GM18526 (cell line): Measurements from ENCODE around the gene HMBS.

Experiments used
- POLR2A ChIP-seq: IDR thresholded peaks from 3 replicates; pipeline ENCODE4 v1.6.1; 2011; ENCODE audit not compliant: insufficient read length; ENCODE audit errors: extremely low read depth

Gene HMBS

GRCh38 chr11:119108857-119109221 is 24.2 kb downstream of the HMBS start:
- TF ChIP-seq POLR2A = no peak

DNA sequence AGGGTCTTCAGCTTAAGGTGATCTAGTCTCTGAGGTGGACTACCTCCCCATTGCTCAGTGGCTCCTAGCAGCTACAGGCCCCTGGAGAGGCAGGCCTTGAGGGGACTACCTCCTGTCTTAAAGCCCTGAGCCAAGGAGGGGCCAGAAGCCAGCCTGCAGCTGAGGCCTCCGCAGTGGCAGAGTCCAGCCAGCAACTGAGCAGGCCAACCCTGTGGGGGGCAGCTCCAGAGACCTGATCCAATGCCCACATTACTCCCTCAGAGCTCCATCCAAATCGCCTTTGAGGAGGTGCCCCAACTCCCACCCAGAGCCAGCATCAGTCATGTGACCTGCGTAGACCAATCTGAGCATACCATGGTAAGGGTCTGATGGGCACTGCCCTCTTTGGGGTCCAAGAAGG is 25.2 kb downstream of the HMBS start:
- TF ChIP-seq POLR2A = no peak

DNA sequence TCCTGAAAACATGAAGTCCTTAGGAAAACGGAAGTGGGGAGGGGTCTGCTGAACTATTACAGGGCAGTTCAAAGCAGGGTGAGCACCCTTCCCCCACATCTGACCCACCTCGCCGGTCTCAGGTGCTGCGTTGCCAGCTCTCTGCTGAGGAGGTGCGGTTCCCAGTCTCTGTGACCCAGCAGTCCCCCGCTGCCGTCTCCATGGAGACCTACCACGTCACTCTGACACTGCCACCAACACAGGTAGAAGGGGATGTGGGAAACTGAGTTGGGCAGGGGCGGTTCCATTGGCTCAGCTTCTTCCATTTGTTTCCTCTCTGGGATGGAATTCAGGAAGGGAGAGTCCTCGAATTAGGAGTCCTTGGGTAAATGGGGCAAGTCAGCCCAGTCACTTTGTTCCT is 25.8 kb downstream of the HMBS start:
- no peak for TF ChIP-seq POLR2A

DNA sequence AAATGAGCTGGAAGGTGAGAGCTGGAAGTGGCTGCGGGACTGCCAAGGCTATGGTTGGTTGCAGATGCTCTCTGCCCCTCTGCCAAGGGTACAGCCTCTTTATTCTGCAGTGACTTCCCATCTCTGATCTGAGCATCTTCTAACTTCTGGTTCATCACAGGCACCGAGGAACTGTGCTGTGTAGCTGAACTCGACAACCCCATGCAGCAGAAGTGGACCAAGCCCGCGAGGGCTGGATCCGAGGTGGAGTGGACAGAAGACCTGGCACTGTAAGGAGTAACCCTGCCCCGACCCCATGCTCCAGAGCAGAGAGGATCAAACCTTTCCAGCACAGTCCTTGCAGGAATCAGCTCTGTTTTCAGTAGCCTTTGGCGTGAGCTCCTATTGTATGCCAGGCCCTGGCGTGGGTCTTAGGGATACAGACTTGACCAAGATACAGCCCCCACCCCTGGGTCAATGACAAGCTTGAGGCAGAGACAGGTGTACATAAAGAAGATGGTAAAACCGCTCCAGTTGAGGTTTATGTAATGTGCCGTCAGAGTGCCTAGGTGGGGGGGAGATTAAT is 26.8 kb downstream of the HMBS start:
- TF ChIP-seq POLR2A = no peak

DNA sequence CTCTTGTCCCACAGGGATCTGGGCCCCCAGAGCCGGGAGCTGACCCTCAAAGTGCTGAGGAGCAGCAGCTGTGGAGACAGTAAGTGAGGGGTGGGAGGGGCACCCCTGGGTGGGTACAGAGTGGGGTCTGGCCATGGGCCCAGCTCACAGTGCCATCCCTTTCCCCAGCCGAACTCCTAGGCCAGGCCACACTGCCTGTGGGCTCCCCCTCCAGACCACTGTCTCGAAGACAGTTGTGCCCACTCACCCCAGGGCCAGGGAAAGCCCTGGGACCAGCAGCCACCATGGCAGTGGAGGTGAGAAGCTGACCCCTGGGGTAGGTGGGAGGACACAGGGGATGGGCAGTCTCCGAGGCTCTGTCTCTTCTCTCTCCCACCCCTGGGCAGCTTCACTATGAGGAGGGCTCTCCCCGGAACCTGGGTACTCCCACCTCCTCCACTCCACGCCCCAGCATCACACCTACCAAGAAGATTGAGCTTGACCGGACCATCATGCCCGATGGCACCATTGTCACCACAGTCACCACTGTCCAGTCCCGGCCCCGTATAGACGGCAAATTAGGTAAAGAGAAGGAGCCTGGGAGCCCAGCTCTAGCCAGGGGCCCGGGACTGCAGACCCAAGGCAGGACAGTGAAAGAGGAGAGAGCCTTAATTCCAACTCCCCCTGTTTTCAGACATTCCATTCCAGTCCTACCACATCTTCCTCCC is 27.8 kb downstream of the HMBS start:
- no peak for TF ChIP-seq POLR2A

DNA sequence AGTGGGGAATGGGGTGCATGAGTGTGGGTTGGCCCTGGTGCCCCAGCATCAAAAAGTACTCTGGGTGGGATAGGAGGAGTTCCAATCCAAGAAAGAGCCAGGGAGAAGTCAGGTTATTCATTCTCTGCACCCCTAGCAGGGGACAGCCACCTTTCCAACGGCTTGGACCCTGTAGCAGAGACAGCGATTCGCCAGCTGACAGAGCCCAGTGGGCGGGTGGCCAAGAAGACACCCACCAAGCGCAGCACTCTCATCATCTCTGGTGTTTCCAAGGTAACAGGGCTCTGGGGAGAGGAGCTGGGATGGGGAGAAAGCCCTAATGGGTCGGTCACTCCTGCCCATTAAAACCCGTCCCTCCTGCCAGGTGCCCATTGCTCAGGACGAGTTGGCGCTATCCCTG is 29.0 kb downstream of the HMBS start:
- no peak for TF ChIP-seq POLR2A

- TF ChIP-seq POLR2A = no peak
Measured at GRCh38 chr11:119114351-119114750, 29.7 kb downstream of the HMBS start.

- no peak for TF ChIP-seq POLR2A
Measured at GRCh38 chr11:119115484-119116234, 31.0 kb downstream of the HMBS start.

DNA sequence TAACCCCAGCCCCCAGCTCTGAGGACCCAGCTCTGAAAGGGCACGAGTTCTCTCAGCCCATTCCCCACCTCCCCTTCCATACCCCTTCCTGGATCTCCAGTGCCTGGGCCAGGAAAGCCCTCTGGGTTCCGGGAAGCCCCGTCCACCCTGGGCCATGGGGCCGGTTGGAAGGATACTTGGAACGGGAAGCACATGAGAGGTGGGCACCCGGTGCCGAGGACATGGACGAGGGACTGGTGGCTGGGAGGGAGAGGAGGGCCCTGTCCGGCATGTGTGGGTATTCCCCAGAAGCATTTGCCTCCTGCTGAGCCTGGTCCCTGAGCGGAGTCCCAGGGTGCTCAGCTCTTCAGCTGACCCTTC is 31.5 kb downstream of the HMBS start:
- no peak for TF ChIP-seq POLR2A

- TF ChIP-seq POLR2A = no peak
Measured at GRCh38 chr11:119116601-119117000, 31.9 kb downstream of the HMBS start.

DNA sequence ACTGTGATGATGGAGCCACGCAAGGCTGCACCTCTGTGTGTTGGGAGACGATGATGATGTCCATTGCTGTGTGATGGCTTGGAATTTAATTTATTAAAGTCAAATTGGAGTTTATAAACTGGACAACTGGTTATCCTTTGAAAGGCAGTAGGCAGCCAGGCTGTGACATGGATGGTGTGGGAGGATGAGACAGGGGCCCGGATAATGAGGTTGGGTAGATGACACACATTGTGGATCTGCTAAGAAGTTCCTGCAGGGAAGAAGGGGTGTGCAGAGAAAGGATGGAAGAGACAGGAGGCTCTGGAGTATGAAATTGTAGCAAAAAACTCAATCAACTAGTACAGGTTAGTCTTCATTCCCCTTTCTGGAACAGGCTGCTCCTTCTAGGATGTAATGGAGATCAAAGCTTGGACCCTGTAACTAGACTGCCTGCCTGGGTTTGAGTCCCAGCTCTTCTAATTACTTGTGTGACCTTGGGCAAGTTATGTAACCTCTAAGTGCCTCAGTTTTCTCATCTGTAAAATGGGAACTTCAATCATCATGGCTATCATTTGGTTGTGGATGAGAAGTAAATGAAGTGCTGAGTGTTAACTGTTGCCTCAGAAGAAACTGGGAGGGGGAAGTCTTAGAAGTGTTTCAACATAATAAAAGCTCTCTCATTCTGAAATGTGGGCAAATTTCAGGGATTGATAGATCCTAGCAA is 32.5 kb downstream of the HMBS start:
- TF ChIP-seq POLR2A = no peak

DNA sequence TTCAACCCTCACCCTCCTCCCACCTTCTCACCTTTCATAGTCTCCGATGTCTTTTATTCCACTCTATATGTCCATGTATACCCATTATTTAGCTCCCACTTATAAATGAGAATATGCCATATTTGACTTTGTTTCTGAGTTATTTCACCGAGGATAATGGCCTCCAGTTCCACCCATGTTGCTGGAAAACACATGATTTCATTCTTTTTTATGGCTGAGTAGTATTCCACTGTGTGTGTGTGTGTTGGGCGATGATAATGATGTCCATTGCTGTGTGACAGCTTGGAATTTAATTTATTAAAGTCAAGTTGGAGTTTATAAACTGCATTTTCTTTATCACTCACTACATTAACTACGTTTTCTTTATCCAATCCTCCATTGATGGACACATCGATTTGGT is 33.5 kb downstream of the HMBS start:
- no peak for TF ChIP-seq POLR2A

DNA sequence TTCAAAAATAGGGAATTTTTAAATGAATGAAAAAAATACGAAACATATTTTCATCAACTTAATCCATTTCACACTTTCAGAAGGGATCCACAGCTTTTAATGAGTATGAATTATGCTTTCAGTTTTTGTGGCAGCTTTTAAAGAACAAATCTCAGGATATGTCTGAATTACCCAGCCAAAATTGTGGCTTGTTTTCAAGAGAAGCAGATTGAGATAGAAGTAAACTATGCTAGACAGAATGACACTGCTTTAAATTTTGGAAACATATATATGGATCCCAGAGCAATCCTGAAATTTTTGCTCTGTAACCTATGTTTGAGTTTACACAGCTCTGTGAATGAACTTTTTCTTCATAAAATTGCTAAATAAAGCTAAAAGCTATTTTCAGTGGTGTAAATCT is 34.3 kb downstream of the HMBS start:
- no peak for TF ChIP-seq POLR2A

DNA sequence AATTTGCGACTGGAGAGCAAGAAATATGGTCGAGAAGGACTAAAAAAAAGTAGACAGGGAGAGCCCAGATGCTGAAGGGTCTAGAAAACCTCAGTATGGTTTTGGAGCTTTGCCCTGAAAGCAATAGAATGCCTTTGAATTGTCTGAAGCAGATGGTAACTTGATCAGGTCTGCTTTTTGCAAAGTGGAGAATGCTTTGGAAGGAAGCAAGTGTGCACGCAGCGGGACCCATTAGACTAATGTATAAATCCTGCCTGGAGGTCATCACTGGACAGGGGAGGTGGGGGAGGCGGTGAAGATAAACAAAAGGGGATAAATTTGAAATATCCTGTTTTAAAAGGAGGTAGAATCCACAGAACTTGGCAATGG is 35.9 kb downstream of the HMBS start:
- TF ChIP-seq POLR2A = no peak

DNA sequence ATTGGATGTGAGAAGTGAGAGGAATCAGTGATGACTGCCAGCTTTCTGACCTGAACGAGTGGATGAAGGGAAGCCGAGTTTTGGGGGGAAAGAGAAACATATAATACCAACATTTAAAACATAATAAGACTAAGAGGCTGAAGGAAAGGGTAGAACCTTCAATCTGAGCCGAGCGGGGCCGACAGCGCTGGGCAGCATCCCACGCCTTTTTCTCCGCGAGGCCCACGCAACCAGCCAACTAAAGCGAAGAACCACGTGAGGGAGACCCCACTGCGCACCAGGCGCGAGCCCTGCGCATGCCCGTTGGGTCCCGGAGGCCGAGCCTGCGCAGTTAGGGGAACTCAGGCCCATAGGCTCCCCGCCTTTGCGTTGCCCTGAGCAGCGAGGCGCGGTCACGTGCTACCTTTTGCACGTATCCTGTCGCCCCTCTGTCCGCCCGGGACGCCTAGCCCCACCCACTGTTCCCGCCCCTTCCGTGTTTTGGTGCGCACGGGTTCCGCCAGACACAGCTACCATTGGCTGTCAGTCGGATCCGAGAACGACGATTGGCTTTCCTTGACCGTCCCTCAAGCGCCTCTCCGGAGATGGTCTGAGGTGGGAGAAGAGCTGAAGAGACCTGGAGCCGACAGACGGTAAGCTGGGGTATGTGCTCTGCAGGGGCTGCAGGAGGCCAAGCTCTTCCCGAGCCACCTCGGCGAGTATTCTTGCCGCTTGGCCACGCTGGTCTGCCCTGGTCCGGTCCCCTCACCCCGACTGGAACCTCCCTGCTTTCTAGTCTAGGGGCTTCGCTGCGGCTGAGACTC is 36.5 kb downstream of the HMBS start, which contains the start of gene HINFP:
Gene HINFP (plus strand): TSS at position 573 of the 803 bp plus-strand sequence. CDS start 5,365 bp downstream, outside the sequence.
- peak; percentile 73 for TF ChIP-seq POLR2A

DNA sequence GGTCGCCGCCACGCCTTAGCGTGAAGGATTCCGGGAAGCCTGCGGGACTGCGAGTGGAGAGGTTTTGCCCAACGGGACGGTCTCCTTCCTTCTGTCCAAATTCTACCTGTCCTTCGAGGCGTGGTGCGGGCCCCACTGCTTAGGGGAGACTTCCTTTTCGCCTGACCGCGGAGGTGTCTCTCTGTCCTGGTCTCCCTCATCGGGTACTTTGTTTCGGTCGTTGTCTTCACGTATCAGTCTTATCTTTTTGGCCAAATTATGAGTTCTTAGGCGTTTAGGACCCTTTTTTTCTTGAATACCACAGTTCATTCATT is 37.1 kb downstream of the HMBS start:
- no peak for TF ChIP-seq POLR2A

GRCh38 chr11:119125821-119126220 is 41.1 kb downstream of the HMBS start:
- no peak for TF ChIP-seq POLR2A
